Osteoblast (primary cell): ENCODE results near the gene CXCR3. TPM values are rescaled to one million over a fixed set of nuclear protein-coding genes. Genes with fewer than 3 reads are reported as not detected.
"Not testable (repeated sequence)": the region's sequence is repeated elsewhere in the genome, so short reads cannot be mapped to it uniquely, and the experiment has no call there.

ENCODE experiments used
- DNase-seq: peaks from one replicate; pipeline ENCODE4 v3.0.0; 2011; ENCODE audit warnings: low spot score, mixed read lengths; ENCODE audit not compliant: insufficient read length; ENCODE audit errors: missing footprints
- H2AFZ ChIP-seq: 2 replicates; pipeline ENCODE4 v1.6.0; 2011; ENCODE audit warnings: mild to moderate bottlenecking, low read length
- H3K27ac ChIP-seq: 2 replicates; pipeline ENCODE4 v1.5.1; 2011; ENCODE audit warnings: mild to moderate bottlenecking, low read depth, low read length, moderate library complexity
- H3K27me3 ChIP-seq: 2 replicates; pipeline ENCODE4 v1.6.0; 2012; ENCODE audit warnings: mild to moderate bottlenecking, control low read depth, inconsistent platforms, low read length, moderate library complexity; ENCODE audit not compliant: insufficient read depth
- H3K36me3 ChIP-seq: 2 replicates; pipeline ENCODE4 v1.5.1; 2011; ENCODE audit warnings: mild to moderate bottlenecking, low read length, control low read depth, moderate library complexity; ENCODE audit not compliant: insufficient read depth
- H3K4me1 ChIP-seq: 2 replicates; pipeline ENCODE4 v1.5.1; 2011; ENCODE audit warnings: mild to moderate bottlenecking, low read length, control low read depth, moderate library complexity; ENCODE audit not compliant: insufficient read depth
- H3K4me2 ChIP-seq: 2 replicates; pipeline ENCODE4 v1.6.0; 2011; ENCODE audit warnings: mild to moderate bottlenecking, low read length; ENCODE audit not compliant: insufficient read depth
- H3K4me3 ChIP-seq: fragments of 200-600 bp; sonication (generic); 3 replicates; pipeline ENCODE4 v1.5.1; 2012; ENCODE audit warnings: mild to moderate bottlenecking, low read length, inconsistent platforms; ENCODE audit not compliant: insufficient read depth
- H3K79me2 ChIP-seq: 2 replicates; pipeline ENCODE4 v1.6.0; 2012; ENCODE audit warnings: mild to moderate bottlenecking, low read length, control low read depth, inconsistent platforms; ENCODE audit not compliant: insufficient read depth
- H3K9me3 ChIP-seq: 2 replicates; pipeline ENCODE4 v1.5.1; 2011; ENCODE audit warnings: low read depth, low read length, control low read depth
- H4K20me1 ChIP-seq: 2 replicates; pipeline ENCODE4 v1.6.0; 2012; ENCODE audit warnings: mild to moderate bottlenecking, low read length, control low read depth; ENCODE audit not compliant: insufficient read depth
- CTCF ChIP-seq: IDR thresholded peaks from 2 replicates; pipeline ENCODE4 v1.5.1; 2011; ENCODE audit warnings: mild to moderate bottlenecking, low read depth, low read length, moderate library complexity; ENCODE audit errors: extremely low read depth
- total RNA-seq: library from RNA; depleted of rRNA; stranded (reverse); fragments of >200 nt; gene quantifications from 2 replicates; pipeline ENCODE4 v1.2.3, GENCODE V29; 2012

CXCR3 gene
- total RNA-seq, 1 donor, result not detected

- Histone ChIP-seq H3K27me3 (peaks cover 1% of the 10 kb centered on the region), H3K4me3 (no peak overlapping the region), H3K36me3 (peaks cover 37% of the 10 kb centered on the region), H3K9me3 (peaks cover under 1% of the 10 kb centered on the region), H4K20me1 (peaks cover 3% of the 10 kb centered on the region), H3K27ac (peak overlapping the region; percentile 4), H3K79me2 (no peaks in the 10 kb centered on the region), H2AFZ (no peak overlapping the region), H3K4me1 (no peaks in the 10 kb centered on the region), H3K4me2 (no peak overlapping the region)
- TF ChIP-seq CTCF, result no peak
- DNase-seq, result peak; percentile 64
Measured at GRCh38 chrX:71604141-71604540, 14.2 kb downstream of the CXCR3 start.

GRCh38 chrX:71603618-71604017 lies 14.7 kb downstream of the CXCR3 start:
- no peak overlapping the region for H3K4me2 ChIP-seq
- no peaks in the 10 kb centered on the region for H3K27me3 ChIP-seq
- H3K27ac ChIP-seq, result peak overlapping the region; percentile 43
- peaks cover 3% of the 10 kb centered on the region for H4K20me1 ChIP-seq
- no peak for TF ChIP-seq CTCF
- peaks cover 31% of the 10 kb centered on the region for H3K36me3 ChIP-seq
- no peaks in the 10 kb centered on the region for H3K9me3 ChIP-seq
- no peaks in the 10 kb centered on the region for H3K79me2 ChIP-seq
- no peak for DNase-seq
- no peak overlapping the region for H3K4me3 ChIP-seq
- no peaks in the 10 kb centered on the region for H3K4me1 ChIP-seq
- H2AFZ ChIP-seq, result no peak overlapping the region

GRCh38 chrX:71599965-71600364 lies 18.3 kb downstream of the CXCR3 start:
- H3K4me1 ChIP-seq, result no peaks in the 10 kb centered on the region
- TF ChIP-seq CTCF, result no peak
- no peak for DNase-seq
- H3K27ac ChIP-seq, result no peak overlapping the region
- no peaks in the 10 kb centered on the region for H3K79me2 ChIP-seq
- no peaks in the 10 kb centered on the region for H3K9me3 ChIP-seq
- peaks cover 33% of the 10 kb centered on the region for H3K36me3 ChIP-seq
- H3K4me3 ChIP-seq, result no peak overlapping the region
- H3K27me3 ChIP-seq, result no peaks in the 10 kb centered on the region
- no peak overlapping the region for H2AFZ ChIP-seq
- no peak overlapping the region for H3K4me2 ChIP-seq
- H4K20me1 ChIP-seq, result no peaks in the 10 kb centered on the region

GRCh38 chrX:71593210-71593609 lies 25.1 kb downstream of the CXCR3 start:
- not testable (repeated sequence) for H3K27me3 ChIP-seq, H4K20me1 ChIP-seq, H3K9me3 ChIP-seq, H3K4me3 ChIP-seq, H2AFZ ChIP-seq, H3K79me2 ChIP-seq, H3K27ac ChIP-seq, H3K4me2 ChIP-seq, H3K4me1 ChIP-seq, DNase-seq
- peaks cover 14% of the 10 kb centered on the region for H3K36me3 ChIP-seq
